WTC11 (cell line): ENCODE measurements around the gene MRPL2. TPM values are rescaled to one million over a fixed set of nuclear protein-coding genes. Genes with fewer than 3 reads are reported as not detected.
A peak's percentile ranks its signal among the peaks of the same experiment; 100 is the strongest.

Experiments used
- ATAC-seq: fragments of 200-7000 bp; cut with Tn5 transposase; 2 replicates; pipeline ENCODE4 v1.10.0; 2021; ENCODE audit warnings: mild to moderate bottlenecking, moderate library complexity
- CTCF ChIA-PET: fragments of 300-600 bp; sonication (Branson Sonifier 250); formaldehyde crosslinking; loops from one replicate; lab custom pipeline; 2021; ENCODE audit warnings: antibody characterized with exemption; lab: Charles Lee
- POLR2A ChIA-PET: fragments of 350-600 bp; sonication (Branson Sonifier 250); formaldehyde crosslinking; loops from one replicate; lab custom pipeline; 2021; ENCODE audit warnings: antibody characterized with exemption; lab: Charles Lee
- DNase-seq: peaks from one replicate; pipeline ENCODE4 v3.0.0; 2021; ENCODE audit warnings: low spot score
- H3K27ac Mint-ChIP-seq: 2 replicates; pipeline ENCODE4 v1.8.0; 2021; ENCODE audit warnings: mixed read lengths
- H3K27me3 Mint-ChIP-seq: 2 replicates; pipeline ENCODE4 v1.8.0; 2021; ENCODE audit warnings: low read depth, mild to moderate bottlenecking, moderate library complexity, mixed read lengths
- H3K36me3 Mint-ChIP-seq: 2 replicates; pipeline ENCODE4 v1.8.0; 2021; ENCODE audit warnings: mixed read lengths
- H3K4me1 Mint-ChIP-seq: 2 replicates; pipeline ENCODE4 v1.8.0; 2022; ENCODE audit warnings: mixed read lengths
- H3K4me3 Mint-ChIP-seq: 2 replicates; pipeline ENCODE4 v1.8.0; 2021; ENCODE audit warnings: mild to moderate bottlenecking, moderate library complexity, mixed read lengths
- H3K9me3 Mint-ChIP-seq: 2 replicates; pipeline ENCODE4 v1.8.0; 2021; ENCODE audit warnings: mixed read lengths
- ATF2 ChIP-seq: sonication (generic); formaldehyde crosslinking; IDR thresholded peaks from 2 replicates; pipeline ENCODE4 v1.8.1; 2022; ENCODE audit warnings: low read depth, missing genetic modification reagents, borderline replicate concordance
- ATF3 ChIP-seq: sonication (generic); formaldehyde crosslinking; conservative IDR thresholded peaks from 2 replicates; pipeline ENCODE4 v1.8.1; 2022; ENCODE audit warnings: mild to moderate bottlenecking, missing genetic modification reagents
- CDX4 ChIP-seq: fragments of 250-450 bp; sonication (Bioruptor Pico); IDR thresholded peaks from 2 replicates; pipeline ENCODE4 v1.9.0; 2021; ENCODE audit warnings: moderate library complexity, mild to moderate bottlenecking, inconsistent platforms, borderline replicate concordance
- CTCF ChIP-seq: fragments of 200-600 bp; IDR thresholded peaks from 2 replicates; pipeline ENCODE4 v1.8.0; 2022; ENCODE audit warnings: antibody characterized with exemption
- E2F1 ChIP-seq: sonication (generic); formaldehyde crosslinking; IDR thresholded peaks from 2 replicates; pipeline ENCODE4 v1.8.0; 2022; ENCODE audit warnings: mild to moderate bottlenecking, missing genetic modification reagents
- GABPB1 ChIP-seq: sonication (generic); formaldehyde crosslinking; IDR thresholded peaks from 2 replicates; pipeline ENCODE4 v1.8.1; 2023; ENCODE audit warnings: mild to moderate bottlenecking, missing genetic modification reagents
- IRF1 ChIP-seq: sonication (generic); formaldehyde crosslinking; IDR thresholded peaks from 2 replicates; pipeline ENCODE4 v1.8.0; 2023; ENCODE audit warnings: missing genetic modification reagents
- NR1H2 ChIP-seq: sonication (generic); formaldehyde crosslinking; IDR thresholded peaks from 2 replicates; pipeline ENCODE4 v1.9.0; 2021; ENCODE audit warnings: mild to moderate bottlenecking, moderate library complexity, missing genetic modification reagents
- RELA ChIP-seq: sonication (generic); formaldehyde crosslinking; IDR thresholded peaks from 2 replicates; pipeline ENCODE4 v1.8.1; 2022; ENCODE audit warnings: missing genetic modification reagents, mild to moderate bottlenecking, borderline replicate concordance
- RORB ChIP-seq: fragments of 250-450 bp; sonication (Bioruptor Pico); IDR thresholded peaks from 2 replicates; pipeline ENCODE4 v1.9.0; 2021; ENCODE audit warnings: mild to moderate bottlenecking
- TCF7 ChIP-seq: sonication (generic); formaldehyde crosslinking; IDR thresholded peaks from 2 replicates; pipeline ENCODE4 v1.8.0; 2022; ENCODE audit warnings: mild to moderate bottlenecking, low read depth, missing genetic modification reagents, moderate library complexity
- TEAD1 ChIP-seq: sonication (generic); formaldehyde crosslinking; IDR thresholded peaks from 2 replicates; pipeline ENCODE4 v1.8.0; 2022; ENCODE audit warnings: mild to moderate bottlenecking, missing genetic modification reagents
- TEAD4 ChIP-seq: sonication (generic); formaldehyde crosslinking; IDR thresholded peaks from 2 replicates; pipeline ENCODE4 v1.8.0; 2022; ENCODE audit warnings: mild to moderate bottlenecking, missing genetic modification reagents
- USF2 ChIP-seq: sonication (generic); formaldehyde crosslinking; IDR thresholded peaks from 2 replicates; pipeline ENCODE4 v1.8.1; 2023; ENCODE audit warnings: mild to moderate bottlenecking, missing genetic modification reagents, moderate library complexity
- ZMAT4 ChIP-seq: fragments of 250-450 bp; sonication (Bioruptor Pico); IDR thresholded peaks from 2 replicates; pipeline ENCODE4 v1.9.0; 2021; ENCODE audit warnings: mild to moderate bottlenecking
- ZNF232 ChIP-seq: sonication (generic); formaldehyde crosslinking; IDR thresholded peaks from 2 replicates; pipeline ENCODE4 v1.8.0; 2022; ENCODE audit warnings: mild to moderate bottlenecking, missing genetic modification reagents
- ZNF281 ChIP-seq: sonication (generic); formaldehyde crosslinking; IDR thresholded peaks from 2 replicates; pipeline ENCODE4 v1.8.0; 2023; ENCODE audit warnings: mild to moderate bottlenecking, missing genetic modification reagents
- ZNF396 ChIP-seq: fragments of 250-450 bp; sonication (Bioruptor Pico); IDR thresholded peaks from 2 replicates; pipeline ENCODE4 v1.8.0; 2021; ENCODE audit warnings: mild to moderate bottlenecking, moderate library complexity, borderline replicate concordance
- total RNA-seq: library from RNA; stranded (reverse); gene quantifications from 3 replicates; pipeline ENCODE4 v1.2.3, GENCODE V29; 2021

Gene MRPL2
- total RNA-seq, 1 experiment from 2014 or later, result 131 TPM

- peak; percentile 9; the same call in 1 of the 2 replicates for ATAC-seq
- H3K36me3 Mint-ChIP-seq, result no peaks in the 10 kb centered on the region
- no peak for TF ChIP-seq TEAD4 (CRISPR knock-in tag)
- no peaks in the 10 kb centered on the region for H3K27me3 Mint-ChIP-seq
- CTCF ChIA-PET, result interaction anchor here (0.6 to 2.0 kb wide), 6 partner anchors 14 to 133 kb away, joined by 3 to 11 read pairs (median 6); partner anchors contain the start of gene DNPH1
- DNase-seq, result no peak
- peak overlapping the region; percentile 97 for H3K27ac Mint-ChIP-seq
- no peaks in the 10 kb centered on the region for H3K9me3 Mint-ChIP-seq
- H3K4me1 Mint-ChIP-seq, result peaks cover 70% of the 10 kb centered on the region
- POLR2A ChIA-PET, result interaction anchor here (0.8 to 2.0 kb wide), 3 partner anchors 12 to 20 kb away, joined by 5 to 10 read pairs (median 6); partner anchors contain the start of gene PTK7
- H3K4me3 Mint-ChIP-seq, result peak overlapping the region; percentile 8; the same call in 1 of the 2 replicates
These were observed 36.7 kb upstream of the MRPL2 start for GRCh38 chr6:43095939-43096338.

GRCh38 chr6:43093436-43094289, 34.4 kb upstream of the MRPL2 start:
- peak overlapping the region; percentile 86 for H3K27ac Mint-ChIP-seq
- CTCF ChIA-PET, result interaction anchor here (0.9 kb wide), 2 partner anchors 17 to 24 kb away, joined by 3 to 5 read pairs; partner anchors contain the start of gene PTK7
- POLR2A ChIA-PET, result no interaction called here
- ATAC-seq (no peak; the same call in 1 of the 2 replicates), DNase-seq (no peak)
- H3K9me3 Mint-ChIP-seq, result no peaks in the 10 kb centered on the region
- peaks cover 87% of the 10 kb centered on the region for H3K4me1 Mint-ChIP-seq
- no peaks in the 10 kb centered on the region for H3K27me3 Mint-ChIP-seq
- TF ChIP-seq ZNF232 (CRISPR knock-in tag) (no peak), TCF7 (CRISPR knock-in tag) (no peak), ZNF281 (CRISPR knock-in tag) (no peak), ZMAT4 (CRISPR knock-in tag) (no peak), CDX4 (no peak), ATF2 (CRISPR knock-in tag) (no peak), E2F1 (CRISPR knock-in tag) (no peak), NR1H2 (no peak), USF2 (no peak), ATF3 (CRISPR knock-in tag) (no peak)
- no peaks in the 10 kb centered on the region for H3K36me3 Mint-ChIP-seq
- H3K4me3 Mint-ChIP-seq, result no peak overlapping the region

- Mint-ChIP-seq H3K9me3 (no peaks in the 10 kb centered on the region), H3K27me3 (no peaks in the 10 kb centered on the region), H3K27ac (peak overlapping the region; percentile 90), H3K36me3 (no peaks in the 10 kb centered on the region), H3K4me3 (no peak overlapping the region), H3K4me1 (peaks cover 86% of the 10 kb centered on the region)
- ChIA-PET CTCF (interaction anchor here (0.6 to 0.9 kb wide), 3 partner anchors 16 to 1176 kb away, joined by 3 to 5 read pairs (median 3); partner anchors contain the start of gene PTK7), POLR2A (no interaction called here)
- DNase-seq (no peak), ATAC-seq (no peak)
- TF ChIP-seq RELA, result no peak
- no peak for TF ChIP-seq GABPB1 (CRISPR knock-in tag)
- no peak for TF ChIP-seq CTCF
- no peak for TF ChIP-seq TEAD1 (CRISPR knock-in tag)
- TF ChIP-seq CDX4, result no peak
- TF ChIP-seq IRF1 (CRISPR knock-in tag), result no peak
- TF ChIP-seq RORB (CRISPR knock-in tag), result no peak
- no peak for TF ChIP-seq ZNF396 (CRISPR knock-in tag)
These were observed 33.4 kb upstream of the MRPL2 start for GRCh38 chr6:43092635-43093034.
